ENCODE data around the gene GOLGA2. TPM values are rescaled to one million over a fixed set of nuclear protein-coding genes. Genes with fewer than 3 reads are reported as not detected.

Gene GOLGA2
- total RNA-seq, 1 donor from 2014 or later, result 47.9 TPM

GRCh38 chr9:128218518-128219389, 57.1 kb downstream of the GOLGA2 start:
- peak overlapping the region; percentile 26 for H3K27ac Mint-ChIP-seq
- intact Hi-C loops (cut with micrococcal nuclease), result loop anchor here (1.0 to 2.0 kb wide), 2 partner anchors 32 to 58 kb away; partner anchors contain the start of gene BBLN
- DNase-seq (ENCODE audit: low spot score), result peak; percentile 94
- no peaks in the 10 kb centered on the region for H3K27me3 Mint-ChIP-seq (ENCODE audit: low read depth)
- no peaks in the 10 kb centered on the region for H3K36me3 Mint-ChIP-seq (ENCODE audit: low read depth)
- H3K4me3 Mint-ChIP-seq (ENCODE audit: low read depth), result peak overlapping the region; percentile 77
- H3K4me1 Mint-ChIP-seq (ENCODE audit: low read depth), result peaks cover 11% of the 10 kb centered on the region
- no peaks in the 10 kb centered on the region for H3K9me3 Mint-ChIP-seq

DNA sequence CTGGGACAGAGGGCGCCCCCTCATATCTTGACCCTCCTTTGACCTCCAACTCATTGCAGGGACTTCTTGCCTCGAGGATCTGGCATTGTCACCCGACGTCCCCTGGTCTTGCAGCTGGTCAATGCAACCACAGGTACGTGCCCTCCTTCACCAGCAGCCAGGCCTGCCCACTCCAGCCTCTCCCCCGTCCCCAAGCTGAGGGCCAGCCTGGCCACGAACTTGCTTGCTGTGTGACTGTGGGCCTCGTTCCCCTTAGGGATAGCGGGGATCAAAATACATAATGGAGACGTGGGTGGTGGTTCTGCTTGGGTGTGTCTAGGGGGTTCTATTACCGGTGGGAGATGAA, 57.7 kb downstream of the GOLGA2 start:
- peak overlapping the region; percentile 26 for H3K27ac Mint-ChIP-seq
- intact Hi-C loops (cut with micrococcal nuclease), result loop anchor here (1.0 to 2.0 kb wide), 2 partner anchors 32 to 57 kb away; partner anchors contain the start of gene BBLN
- H3K9me3 Mint-ChIP-seq, result no peaks in the 10 kb centered on the region

GRCh38 chr9:128216781-128217553, 58.8 kb downstream of the GOLGA2 start:
- Mint-ChIP-seq H3K27ac (no peak overlapping the region), H3K36me3 (ENCODE audit: low read depth) (no peaks in the 10 kb centered on the region), H3K4me3 (ENCODE audit: low read depth) (no peak overlapping the region), H3K4me1 (ENCODE audit: low read depth) (peaks cover 11% of the 10 kb centered on the region), H3K9me3 (no peaks in the 10 kb centered on the region), H3K27me3 (ENCODE audit: low read depth) (peaks cover 4% of the 10 kb centered on the region)
- DNase-seq (ENCODE audit: low spot score), result no peak
- intact Hi-C loops (cut with micrococcal nuclease), result no loop called here

More for the DNA sequence above, 57.7 kb downstream of the GOLGA2 start:
- Mint-ChIP-seq H3K4me3 (ENCODE audit: low read depth) (peak overlapping the region; percentile 77), H3K27me3 (ENCODE audit: low read depth) (no peaks in the 10 kb centered on the region), H3K4me1 (ENCODE audit: low read depth) (peaks cover 11% of the 10 kb centered on the region), H3K36me3 (ENCODE audit: low read depth) (no peaks in the 10 kb centered on the region)
- no peak for DNase-seq (ENCODE audit: low spot score)

DNA sequence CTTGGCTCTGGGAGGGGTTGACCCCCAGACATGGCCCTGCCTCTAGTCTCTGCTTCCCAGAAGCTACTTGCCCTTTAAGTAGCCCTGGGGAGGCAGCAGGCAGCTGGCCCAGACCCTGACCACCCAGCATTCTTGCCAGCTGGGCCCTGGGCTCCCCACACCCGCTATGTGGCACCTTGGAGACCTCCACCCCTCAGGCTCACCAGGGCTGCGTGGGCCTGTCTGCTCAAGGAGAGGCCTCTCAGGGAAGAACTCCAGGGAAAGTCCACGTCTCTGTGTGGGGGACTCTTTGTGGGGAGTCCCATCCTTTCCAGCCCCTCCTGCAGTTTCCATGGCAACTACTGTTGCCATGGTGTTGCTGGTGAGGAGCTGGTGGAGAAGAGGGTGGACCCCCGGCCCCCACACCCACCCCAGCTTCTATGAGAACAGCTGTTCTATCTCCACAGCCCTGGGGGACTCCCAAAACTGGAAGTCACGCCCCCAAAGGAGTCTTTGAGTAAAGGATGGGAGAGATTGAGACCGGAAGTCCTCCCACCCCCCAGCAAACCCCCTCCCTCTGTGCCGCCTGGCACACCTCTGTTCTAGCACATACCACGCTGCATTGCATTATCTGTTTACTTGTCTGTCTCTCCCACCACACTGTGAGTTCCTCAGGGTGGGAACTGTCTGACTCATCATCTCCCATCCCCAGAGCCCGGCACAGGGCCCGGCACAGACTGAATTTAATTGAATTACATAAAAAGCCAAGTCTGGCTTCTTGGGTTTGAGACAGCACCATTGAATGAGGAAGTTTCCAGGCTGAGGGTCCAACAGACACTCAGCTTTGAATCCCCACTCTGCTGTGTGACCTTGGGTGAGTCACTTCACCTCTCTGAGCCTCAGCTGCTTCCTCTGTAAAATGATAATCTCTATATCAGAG, 60.1 kb downstream of the GOLGA2 start:
- peaks cover 10% of the 10 kb centered on the region for H3K27me3 Mint-ChIP-seq (ENCODE audit: low read depth)
- intact Hi-C loops (cut with micrococcal nuclease), result no loop called here
- no peak for DNase-seq (ENCODE audit: low spot score)

GRCh38 chr9:128214571-128215490, 61.0 kb downstream of the GOLGA2 start:
- H3K9me3 Mint-ChIP-seq, result no peaks in the 10 kb centered on the region
- H3K27ac Mint-ChIP-seq, result no peak overlapping the region
- H3K36me3 Mint-ChIP-seq (ENCODE audit: low read depth), result no peaks in the 10 kb centered on the region
- H3K27me3 Mint-ChIP-seq (ENCODE audit: low read depth), result peaks cover 11% of the 10 kb centered on the region
- no peak overlapping the region for H3K4me3 Mint-ChIP-seq (ENCODE audit: low read depth)
- H3K4me1 Mint-ChIP-seq (ENCODE audit: low read depth), result peaks cover 11% of the 10 kb centered on the region
- intact Hi-C loops (cut with micrococcal nuclease), result no loop called here
- no peak for DNase-seq (ENCODE audit: low spot score)

More for the DNA sequence above, 60.1 kb downstream of the GOLGA2 start:
- Mint-ChIP-seq H3K9me3 (no peaks in the 10 kb centered on the region), H3K4me1 (ENCODE audit: low read depth) (peaks cover 11% of the 10 kb centered on the region), H3K27ac (no peak overlapping the region), H3K36me3 (ENCODE audit: low read depth) (no peaks in the 10 kb centered on the region), H3K4me3 (ENCODE audit: low read depth) (no peak overlapping the region)

DNA sequence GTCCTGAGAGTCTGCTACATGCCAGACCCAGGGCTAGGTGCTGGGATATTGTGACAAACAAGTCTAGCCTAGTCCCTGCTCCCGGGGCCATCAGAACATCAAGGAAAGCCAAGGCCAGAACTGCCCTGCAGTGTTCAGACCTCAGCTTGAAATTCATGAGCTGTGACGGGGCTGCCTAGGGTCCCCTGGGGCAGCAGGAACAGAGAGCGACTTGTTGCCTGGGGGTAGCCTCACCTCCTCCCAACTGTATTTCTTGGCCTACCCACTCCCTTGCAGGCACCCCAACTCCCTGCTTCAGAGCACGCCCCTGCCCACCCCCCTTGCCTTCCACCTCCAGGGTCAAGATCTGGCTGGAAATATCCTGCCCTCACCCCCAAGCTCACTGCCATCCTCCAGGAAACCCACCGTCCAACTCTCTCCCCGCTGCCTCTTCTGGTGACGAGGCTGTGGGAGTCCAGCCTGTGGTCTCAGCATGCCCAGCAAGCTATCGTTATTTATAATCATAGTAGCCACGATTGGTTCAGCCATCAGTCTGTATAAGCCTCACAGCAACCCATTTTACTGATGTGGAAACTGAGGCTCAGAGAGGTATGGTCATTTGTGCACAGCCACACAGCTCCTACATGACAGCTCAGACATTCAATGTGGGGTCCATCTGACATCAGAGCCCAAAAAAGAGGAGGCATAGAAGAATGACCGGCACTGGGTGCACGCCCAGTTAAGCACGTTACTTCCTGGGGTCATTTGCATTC, 61.9 kb downstream of the GOLGA2 start:
- H3K27me3 Mint-ChIP-seq (ENCODE audit: low read depth), result peaks cover 11% of the 10 kb centered on the region
- peaks cover 9% of the 10 kb centered on the region for H3K4me1 Mint-ChIP-seq (ENCODE audit: low read depth)
- no peaks in the 10 kb centered on the region for H3K36me3 Mint-ChIP-seq (ENCODE audit: low read depth)
- intact Hi-C loops (cut with micrococcal nuclease), result no loop called here
- DNase-seq (ENCODE audit: low spot score), result no peak
- H3K9me3 Mint-ChIP-seq, result no peaks in the 10 kb centered on the region
- H3K4me3 Mint-ChIP-seq (ENCODE audit: low read depth), result no peak overlapping the region
- H3K27ac Mint-ChIP-seq, result no peak overlapping the region

GRCh38 chr9:128211981-128212281, 63.9 kb downstream of the GOLGA2 start:
- no peaks in the 10 kb centered on the region for H3K9me3 Mint-ChIP-seq
- H3K27me3 Mint-ChIP-seq (ENCODE audit: low read depth), result peaks cover 16% of the 10 kb centered on the region
- DNase-seq (ENCODE audit: low spot score), result no peak
- intact Hi-C loops (cut with micrococcal nuclease), result no loop called here
- H3K4me3 Mint-ChIP-seq (ENCODE audit: low read depth), result no peak overlapping the region
- no peaks in the 10 kb centered on the region for H3K36me3 Mint-ChIP-seq (ENCODE audit: low read depth)
- no peaks in the 10 kb centered on the region for H3K4me1 Mint-ChIP-seq (ENCODE audit: low read depth)
- no peak overlapping the region for H3K27ac Mint-ChIP-seq

- no peak overlapping the region for H3K27ac Mint-ChIP-seq
- H3K27me3 Mint-ChIP-seq (ENCODE audit: low read depth), result peaks cover 22% of the 10 kb centered on the region
- no peaks in the 10 kb centered on the region for H3K36me3 Mint-ChIP-seq (ENCODE audit: low read depth)
- intact Hi-C loops (cut with micrococcal nuclease), result no loop called here
- DNase-seq (ENCODE audit: low spot score), result no peak
- H3K4me3 Mint-ChIP-seq (ENCODE audit: low read depth), result no peak overlapping the region
- no peaks in the 10 kb centered on the region for H3K4me1 Mint-ChIP-seq (ENCODE audit: low read depth)
- no peaks in the 10 kb centered on the region for H3K9me3 Mint-ChIP-seq
These were observed 64.4 kb downstream of the GOLGA2 start for GRCh38 chr9:128211186-128211980.

GRCh38 chr9:128208946-128209669, 66.7 kb downstream of the GOLGA2 start:
- Mint-ChIP-seq H3K36me3 (ENCODE audit: low read depth) (no peaks in the 10 kb centered on the region), H3K27ac (no peak overlapping the region), H3K27me3 (ENCODE audit: low read depth) (peaks cover 40% of the 10 kb centered on the region), H3K9me3 (no peaks in the 10 kb centered on the region), H3K4me3 (ENCODE audit: low read depth) (no peak overlapping the region), H3K4me1 (ENCODE audit: low read depth) (peaks cover 3% of the 10 kb centered on the region)
- intact Hi-C loops (cut with micrococcal nuclease), result no loop called here
- DNase-seq (ENCODE audit: low spot score), result no peak

GRCh38 chr9:128208386-128208785, 67.4 kb downstream of the GOLGA2 start:
- intact Hi-C loops (cut with micrococcal nuclease), result no loop called here
- no peak for DNase-seq (ENCODE audit: low spot score)
- Mint-ChIP-seq H3K4me1 (ENCODE audit: low read depth) (peaks cover 3% of the 10 kb centered on the region), H3K4me3 (ENCODE audit: low read depth) (no peak overlapping the region), H3K36me3 (ENCODE audit: low read depth) (no peaks in the 10 kb centered on the region), H3K9me3 (no peaks in the 10 kb centered on the region), H3K27ac (no peak overlapping the region), H3K27me3 (ENCODE audit: low read depth) (peaks cover 40% of the 10 kb centered on the region)
